Measurements from ENCODE around the gene RGS9.

The RGS9 gene

DNA sequence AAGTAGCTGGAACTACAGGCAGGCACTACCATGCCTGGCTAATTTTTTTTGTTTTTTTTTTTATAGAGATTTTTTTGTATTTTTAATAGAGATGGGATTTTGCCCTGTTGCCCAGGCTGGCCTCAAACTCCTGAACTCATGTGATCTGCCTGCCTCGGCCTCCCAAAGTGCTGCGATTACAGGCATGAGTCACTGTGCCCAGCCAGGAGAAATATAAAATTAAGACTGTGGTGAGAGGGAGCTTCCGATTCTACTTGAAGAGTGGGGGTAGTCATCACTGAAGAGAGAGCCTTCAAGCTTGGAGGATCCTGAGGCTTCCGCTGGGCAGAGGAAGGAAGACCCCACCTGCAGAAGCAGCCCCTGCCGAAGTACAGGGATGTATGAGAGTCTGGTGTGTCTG, 34.4 kb upstream of the RGS9 start:
- Mint-ChIP-seq H3K4me3 (peak overlapping the region in 2 of 3 experiments; percentile 8 to 45), H3K27ac (peak overlapping the region in 2 of 3 experiments; percentile 60 to 98), H3K9me3 (no peaks in the 10 kb centered on the region), H3K36me3 (ENCODE audit: low read depth) (no peaks in the 10 kb centered on the region), H3K27me3 (ENCODE audit: low read depth) (peaks cover 3% of the 10 kb centered on the region), H3K4me1 (peaks cover 52% of the 10 kb centered on the region)
- TF ChIP-seq, protein P1, sequence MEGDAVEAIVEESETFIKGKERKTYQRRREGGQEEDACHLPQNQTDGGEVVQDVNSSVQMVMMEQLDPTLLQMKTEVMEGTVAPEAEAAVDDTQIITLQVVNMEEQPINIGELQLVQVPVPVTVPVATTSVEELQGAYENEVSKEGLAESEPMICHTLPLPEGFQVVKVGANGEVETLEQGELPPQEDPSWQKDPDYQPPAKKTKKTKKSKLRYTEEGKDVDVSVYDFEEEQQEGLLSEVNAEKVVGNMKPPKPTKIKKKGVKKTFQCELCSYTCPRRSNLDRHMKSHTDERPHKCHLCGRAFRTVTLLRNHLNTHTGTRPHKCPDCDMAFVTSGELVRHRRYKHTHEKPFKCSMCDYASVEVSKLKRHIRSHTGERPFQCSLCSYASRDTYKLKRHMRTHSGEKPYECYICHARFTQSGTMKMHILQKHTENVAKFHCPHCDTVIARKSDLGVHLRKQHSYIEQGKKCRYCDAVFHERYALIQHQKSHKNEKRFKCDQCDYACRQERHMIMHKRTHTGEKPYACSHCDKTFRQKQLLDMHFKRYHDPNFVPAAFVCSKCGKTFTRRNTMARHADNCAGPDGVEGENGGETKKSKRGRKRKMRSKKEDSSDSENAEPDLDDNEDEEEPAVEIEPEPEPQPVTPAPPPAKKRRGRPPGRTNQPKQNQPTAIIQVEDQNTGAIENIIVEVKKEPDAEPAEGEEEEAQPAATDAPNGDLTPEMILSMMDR (IDR thresholded peaks at IDR 0.05; ENCODE audit: unreplicated experiment in 3 of 3), result no peak

DNA sequence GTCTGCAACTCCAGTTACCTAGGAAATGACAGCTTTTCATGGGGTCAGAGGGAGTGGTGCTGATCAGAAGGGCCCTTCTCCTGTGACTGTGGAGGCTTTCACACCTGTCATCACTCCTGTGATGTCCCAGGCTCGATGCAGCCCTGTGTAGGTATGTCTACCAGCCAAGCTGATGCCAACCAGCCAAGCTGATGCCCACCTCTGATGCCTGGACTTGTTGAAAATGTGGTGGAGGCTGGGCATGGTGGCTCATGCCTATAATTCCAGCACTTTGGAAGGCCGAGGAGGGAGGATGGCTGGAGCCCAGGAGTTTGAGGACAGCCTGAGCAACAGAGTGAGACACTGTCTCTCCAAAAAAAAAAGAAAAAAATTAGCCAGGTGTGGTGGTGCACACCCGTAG, 33.7 kb upstream of the RGS9 start:
- Mint-ChIP-seq H3K36me3 (ENCODE audit: low read depth) (no peaks in the 10 kb centered on the region), H3K27ac (peak overlapping the region in 2 of 3 experiments; percentile 83 to 98), H3K27me3 (ENCODE audit: low read depth) (peaks cover 3% of the 10 kb centered on the region), H3K4me3 (peak overlapping the region in 1 of 3 experiments; percentile 45), H3K4me1 (peaks cover 57% of the 10 kb centered on the region), H3K9me3 (no peaks in the 10 kb centered on the region)
- TF ChIP-seq, protein P1 (IDR thresholded peaks at IDR 0.05; ENCODE audit: unreplicated experiment in 3 of 3), result no peak

DNA sequence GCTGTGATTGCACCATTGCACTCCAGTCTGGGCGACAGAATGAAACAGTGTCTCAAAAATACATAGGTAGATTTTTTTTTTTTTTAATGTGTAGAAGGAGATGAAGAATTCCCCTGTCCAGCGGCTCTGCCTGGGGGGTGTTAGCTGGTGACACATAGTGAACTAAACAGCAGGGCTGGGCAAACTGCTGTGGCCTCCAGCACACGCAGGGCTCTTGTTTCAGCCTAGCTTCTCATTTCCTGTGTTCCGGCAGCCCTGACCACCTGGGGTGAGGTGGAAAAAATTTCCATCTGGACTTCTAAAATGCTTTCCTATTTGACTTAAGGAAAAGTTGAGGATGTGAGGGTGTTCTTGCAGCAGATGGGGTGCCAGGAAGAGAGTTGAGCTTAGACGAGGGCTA, 33.3 kb upstream of the RGS9 start:
- peaks cover 3% of the 10 kb centered on the region for H3K27me3 Mint-ChIP-seq (ENCODE audit: low read depth)
- peak overlapping the region in 2 of 3 experiments; percentile 83 to 98 for H3K27ac Mint-ChIP-seq
- H3K4me1 Mint-ChIP-seq, result peaks cover 57% of the 10 kb centered on the region
- peak overlapping the region in 1 of 3 experiments; percentile 16 for H3K4me3 Mint-ChIP-seq
- no peaks in the 10 kb centered on the region for H3K36me3 Mint-ChIP-seq (ENCODE audit: low read depth)
- TF ChIP-seq, protein P1 (IDR thresholded peaks at IDR 0.05; ENCODE audit: unreplicated experiment in 3 of 3), result no peak
- H3K9me3 Mint-ChIP-seq, result no peaks in the 10 kb centered on the region

DNA sequence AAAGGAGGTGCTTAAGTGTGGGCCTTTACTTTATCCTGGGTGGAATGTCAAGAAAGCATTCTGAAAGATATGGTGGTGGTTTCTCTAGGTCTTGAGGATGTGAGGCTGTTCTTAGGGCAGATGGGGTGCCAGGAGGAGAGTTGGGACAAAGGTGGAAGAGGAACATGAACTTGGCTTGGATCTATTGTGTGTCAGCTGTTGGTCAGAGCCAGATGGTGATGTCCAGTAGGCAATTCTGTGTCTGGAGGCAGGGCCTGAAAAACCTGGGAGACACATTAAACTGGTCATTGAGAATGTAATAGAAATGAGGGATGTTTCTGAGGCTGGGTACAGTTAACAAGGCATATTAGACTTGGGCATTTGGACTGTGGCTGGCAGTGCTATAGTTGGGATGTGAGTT, 32.6 kb upstream of the RGS9 start:
- TF ChIP-seq, protein P1 (IDR thresholded peaks at IDR 0.05; ENCODE audit: unreplicated experiment in 3 of 3), result no peak
- H3K27ac Mint-ChIP-seq, result peak overlapping the region; percentile 34 to 98 (median 83)
- H3K9me3 Mint-ChIP-seq, result no peaks in the 10 kb centered on the region
- H3K27me3 Mint-ChIP-seq (ENCODE audit: low read depth), result peaks cover 3% of the 10 kb centered on the region
- H3K4me3 Mint-ChIP-seq, result peak overlapping the region in 1 of 3 experiments; percentile 37
- no peaks in the 10 kb centered on the region for H3K36me3 Mint-ChIP-seq (ENCODE audit: low read depth)
- peaks cover 60% of the 10 kb centered on the region for H3K4me1 Mint-ChIP-seq

DNA sequence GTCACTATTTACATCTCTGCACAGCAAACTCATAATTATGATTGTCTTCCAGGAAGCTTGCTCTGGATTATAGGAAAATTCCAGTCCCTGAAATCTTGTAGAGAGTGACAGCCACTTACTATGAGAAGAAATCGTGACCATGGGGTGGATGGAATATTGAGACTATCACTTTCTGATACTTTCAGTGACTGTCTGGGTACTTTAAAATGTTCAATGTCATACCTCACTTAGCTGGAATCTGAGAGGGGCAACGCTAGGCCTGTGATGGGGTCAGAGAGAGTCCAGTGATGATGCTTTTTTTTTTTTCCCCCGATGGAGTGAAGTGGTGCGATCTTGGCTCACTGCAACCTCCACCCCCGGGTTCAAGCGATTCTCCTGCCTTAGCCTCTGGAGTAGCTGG, 32.2 kb upstream of the RGS9 start:
- H3K4me3 Mint-ChIP-seq, result peak overlapping the region in 1 of 3 experiments; percentile 37
- H3K4me1 Mint-ChIP-seq, result peaks cover 65% of the 10 kb centered on the region
- H3K27me3 Mint-ChIP-seq (ENCODE audit: low read depth), result peaks cover 2% of the 10 kb centered on the region
- TF ChIP-seq, protein P1 (IDR thresholded peaks at IDR 0.05; ENCODE audit: unreplicated experiment in 3 of 3), result no peak
- H3K27ac Mint-ChIP-seq, result peak overlapping the region; percentile 34 to 98 (median 83)
- H3K36me3 Mint-ChIP-seq (ENCODE audit: low read depth), result no peaks in the 10 kb centered on the region
- no peaks in the 10 kb centered on the region for H3K9me3 Mint-ChIP-seq

DNA sequence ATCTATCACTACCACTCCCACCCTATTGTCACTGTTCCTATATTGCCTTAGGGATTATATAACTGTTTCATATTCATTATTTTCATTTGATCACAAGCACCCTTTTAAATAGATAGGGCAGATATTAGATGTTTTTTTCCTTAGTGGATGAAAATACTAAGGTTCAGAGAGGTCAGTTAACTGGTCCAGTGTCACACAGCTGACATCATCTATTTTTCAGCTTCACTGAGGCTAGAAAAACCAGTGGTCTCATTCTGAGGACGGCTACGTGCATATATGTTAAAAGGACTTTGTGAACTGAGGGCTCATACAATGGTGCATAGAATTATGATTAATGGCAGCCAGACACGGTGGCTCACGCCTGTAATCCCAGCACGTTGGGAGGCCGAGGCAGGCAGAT, 29.0 kb upstream of the RGS9 start:
- TF ChIP-seq, protein P1 (IDR thresholded peaks at IDR 0.05; ENCODE audit: unreplicated experiment in 3 of 3), result no peak
- Mint-ChIP-seq H3K4me3 (no peak overlapping the region), H3K9me3 (no peaks in the 10 kb centered on the region), H3K36me3 (ENCODE audit: low read depth) (no peaks in the 10 kb centered on the region), H3K27ac (peak overlapping the region in 1 of 3 experiments; percentile 98), H3K27me3 (ENCODE audit: low read depth) (no peaks in the 10 kb centered on the region), H3K4me1 (peaks cover 60% of the 10 kb centered on the region)

Measured in nephron (organoid).